Measurements from ENCODE around the gene DOK3.

DNA sequence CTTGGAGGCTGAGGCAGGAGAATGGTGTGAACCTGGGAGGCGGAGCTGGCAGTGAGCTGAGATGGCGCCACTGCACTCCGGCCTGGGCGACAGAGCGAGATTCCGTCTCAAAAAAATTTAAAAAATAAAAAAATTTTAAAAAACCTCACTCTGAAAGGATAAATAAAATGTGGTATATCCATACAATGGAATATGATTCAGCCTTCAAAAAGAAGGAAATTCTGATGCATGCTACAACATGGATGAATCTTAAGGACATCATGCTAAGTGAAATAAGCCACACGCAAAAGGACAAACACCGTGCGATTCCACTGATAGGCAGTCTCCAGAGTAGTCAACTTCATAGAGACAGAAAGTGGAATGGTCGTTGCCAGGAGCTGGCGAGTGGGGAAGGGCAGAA, 44.6 kb downstream of the DOK3 start:
- TF ChIP-seq, protein P1, sequence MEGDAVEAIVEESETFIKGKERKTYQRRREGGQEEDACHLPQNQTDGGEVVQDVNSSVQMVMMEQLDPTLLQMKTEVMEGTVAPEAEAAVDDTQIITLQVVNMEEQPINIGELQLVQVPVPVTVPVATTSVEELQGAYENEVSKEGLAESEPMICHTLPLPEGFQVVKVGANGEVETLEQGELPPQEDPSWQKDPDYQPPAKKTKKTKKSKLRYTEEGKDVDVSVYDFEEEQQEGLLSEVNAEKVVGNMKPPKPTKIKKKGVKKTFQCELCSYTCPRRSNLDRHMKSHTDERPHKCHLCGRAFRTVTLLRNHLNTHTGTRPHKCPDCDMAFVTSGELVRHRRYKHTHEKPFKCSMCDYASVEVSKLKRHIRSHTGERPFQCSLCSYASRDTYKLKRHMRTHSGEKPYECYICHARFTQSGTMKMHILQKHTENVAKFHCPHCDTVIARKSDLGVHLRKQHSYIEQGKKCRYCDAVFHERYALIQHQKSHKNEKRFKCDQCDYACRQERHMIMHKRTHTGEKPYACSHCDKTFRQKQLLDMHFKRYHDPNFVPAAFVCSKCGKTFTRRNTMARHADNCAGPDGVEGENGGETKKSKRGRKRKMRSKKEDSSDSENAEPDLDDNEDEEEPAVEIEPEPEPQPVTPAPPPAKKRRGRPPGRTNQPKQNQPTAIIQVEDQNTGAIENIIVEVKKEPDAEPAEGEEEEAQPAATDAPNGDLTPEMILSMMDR (IDR thresholded peaks at IDR 0.05), result no peak
- TF ChIP-seq POLR2AphosphoS5 (IDR thresholded peaks at IDR 0.05), result no peak

Measured in transverse colon (tissue), 4 donors.